Measurements from ENCODE around the gene LCE6A.

DNA sequence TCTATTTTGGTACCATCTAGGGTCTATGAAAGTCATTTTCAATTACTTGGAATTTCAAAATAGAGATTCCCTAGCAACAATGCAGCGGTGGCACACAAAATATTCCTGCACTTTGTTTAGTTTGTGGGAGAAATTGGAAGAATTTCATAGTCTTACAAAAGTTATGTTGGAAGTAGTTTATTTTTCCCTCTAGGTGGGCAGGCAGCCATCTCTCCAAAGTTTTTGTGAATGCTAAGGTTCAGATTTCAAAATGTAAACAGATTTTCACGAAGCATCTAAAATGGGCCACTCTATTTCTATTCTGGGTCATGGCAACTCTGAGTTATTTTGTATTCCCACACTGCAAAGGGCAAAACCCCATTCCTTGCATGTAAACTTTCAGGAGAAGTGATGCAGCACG lies 43.4 kb downstream of the LCE6A start:
- no peak for TF ChIP-seq EZH2 (IDR thresholded peaks at IDR 0.05)
- TF ChIP-seq, protein P1, sequence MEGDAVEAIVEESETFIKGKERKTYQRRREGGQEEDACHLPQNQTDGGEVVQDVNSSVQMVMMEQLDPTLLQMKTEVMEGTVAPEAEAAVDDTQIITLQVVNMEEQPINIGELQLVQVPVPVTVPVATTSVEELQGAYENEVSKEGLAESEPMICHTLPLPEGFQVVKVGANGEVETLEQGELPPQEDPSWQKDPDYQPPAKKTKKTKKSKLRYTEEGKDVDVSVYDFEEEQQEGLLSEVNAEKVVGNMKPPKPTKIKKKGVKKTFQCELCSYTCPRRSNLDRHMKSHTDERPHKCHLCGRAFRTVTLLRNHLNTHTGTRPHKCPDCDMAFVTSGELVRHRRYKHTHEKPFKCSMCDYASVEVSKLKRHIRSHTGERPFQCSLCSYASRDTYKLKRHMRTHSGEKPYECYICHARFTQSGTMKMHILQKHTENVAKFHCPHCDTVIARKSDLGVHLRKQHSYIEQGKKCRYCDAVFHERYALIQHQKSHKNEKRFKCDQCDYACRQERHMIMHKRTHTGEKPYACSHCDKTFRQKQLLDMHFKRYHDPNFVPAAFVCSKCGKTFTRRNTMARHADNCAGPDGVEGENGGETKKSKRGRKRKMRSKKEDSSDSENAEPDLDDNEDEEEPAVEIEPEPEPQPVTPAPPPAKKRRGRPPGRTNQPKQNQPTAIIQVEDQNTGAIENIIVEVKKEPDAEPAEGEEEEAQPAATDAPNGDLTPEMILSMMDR (IDR thresholded peaks at IDR 0.05) = no peak
- no peak for TF ChIP-seq EZH2phosphoT487 (IDR thresholded peaks at IDR 0.05)
